ENCODE results near the gene N4BP2L1.

The N4BP2L1 gene

DNA sequence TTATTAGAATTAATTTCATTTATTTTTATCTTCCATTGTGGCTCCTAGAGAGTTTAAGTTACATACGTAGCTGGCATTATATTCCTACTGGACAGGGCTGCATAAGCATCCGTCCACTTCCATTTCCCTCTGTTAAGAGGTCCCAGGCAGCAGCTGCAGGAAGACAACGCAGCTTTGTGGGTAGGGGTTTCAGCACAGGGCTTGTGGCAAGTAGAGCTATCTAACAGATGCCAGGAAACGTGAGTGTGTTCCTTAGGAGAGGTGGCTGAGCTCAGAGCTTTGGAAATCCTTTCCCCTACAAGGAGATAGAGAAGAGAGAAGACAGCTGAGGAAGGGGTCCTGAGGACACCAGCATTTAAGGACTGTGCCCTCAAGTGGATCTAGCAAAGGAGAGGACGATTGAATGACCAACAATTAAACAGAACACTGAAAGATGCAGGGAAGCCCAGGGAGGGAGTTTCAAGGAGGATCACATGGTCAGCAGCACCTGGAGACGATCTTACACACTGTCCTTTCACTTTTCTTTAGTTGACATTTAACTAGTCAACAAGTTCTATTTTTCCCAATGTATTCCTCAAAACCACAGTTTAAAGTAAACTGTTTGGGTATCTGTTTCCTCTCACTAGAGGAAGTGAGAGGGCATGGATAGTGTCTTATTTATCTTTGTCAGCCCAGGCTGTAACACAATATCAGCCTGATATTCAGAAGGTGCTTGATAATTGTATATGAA is 2.3 kb upstream of the N4BP2L1 start:
- no peak for DNase-seq

DNA sequence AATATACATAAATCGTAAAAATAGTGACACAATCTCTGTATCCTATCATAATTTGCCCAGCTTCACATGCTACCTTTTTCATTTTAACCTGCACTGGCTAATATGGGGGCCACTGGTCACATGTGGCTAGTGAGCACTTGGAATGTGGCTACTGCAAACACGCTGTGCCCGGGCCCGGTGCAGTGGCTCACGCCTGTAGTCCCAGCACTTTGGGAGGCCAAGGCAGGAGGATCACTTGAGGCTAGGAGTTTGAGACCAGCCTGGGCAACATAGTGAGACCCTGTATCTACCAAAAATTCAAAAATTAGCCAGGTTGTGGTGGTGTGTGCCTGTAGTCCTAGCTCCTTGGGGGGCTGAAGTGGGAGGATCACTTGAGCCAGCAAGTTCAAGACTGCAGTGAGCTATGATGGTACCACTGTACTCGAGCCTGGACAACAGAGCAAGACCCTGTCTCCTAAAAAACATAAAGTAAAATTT is 1.5 kb upstream of the N4BP2L1 start:
- no peak for DNase-seq

DNA sequence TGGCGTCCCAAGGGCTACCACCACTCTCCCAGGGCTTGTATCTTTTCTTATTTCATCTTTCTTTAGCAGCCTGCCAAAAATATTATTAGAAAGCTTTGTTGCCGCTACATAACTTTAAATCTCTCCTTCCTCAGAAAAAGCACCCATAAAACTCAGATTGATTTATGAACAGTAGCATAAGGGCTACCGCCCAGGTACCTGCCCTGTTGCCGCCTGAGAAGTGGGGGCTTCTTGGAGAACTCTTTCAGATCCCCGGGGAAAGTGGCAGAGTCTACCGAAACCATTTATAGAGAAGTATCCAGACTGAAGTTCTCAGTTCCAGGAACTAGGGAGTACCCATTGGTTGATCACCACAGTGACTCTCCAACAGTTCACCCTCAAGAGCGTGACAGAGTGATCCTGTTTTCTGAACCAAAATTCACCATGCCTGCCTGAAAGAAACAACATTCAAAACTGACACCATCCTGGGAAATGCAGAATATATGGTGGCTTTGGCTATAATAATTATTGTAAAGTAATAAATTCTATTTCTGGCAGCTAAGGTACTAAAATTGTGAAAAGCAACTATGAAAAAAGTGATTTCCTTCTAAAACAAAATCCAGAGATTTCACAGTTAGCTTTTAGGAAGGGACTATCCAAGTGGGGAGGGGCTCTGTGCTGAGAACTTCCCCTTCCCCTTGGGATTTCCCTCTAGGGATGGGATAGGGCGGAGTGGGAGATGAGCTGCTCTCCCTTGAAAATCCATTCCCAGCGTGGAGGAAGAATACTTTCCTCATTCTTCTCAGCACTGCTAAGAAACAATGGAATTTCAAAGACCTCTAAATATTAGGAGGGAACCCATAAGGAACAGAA is 877 bp upstream of the N4BP2L1 start:
- DNase-seq = no peak

DNA sequence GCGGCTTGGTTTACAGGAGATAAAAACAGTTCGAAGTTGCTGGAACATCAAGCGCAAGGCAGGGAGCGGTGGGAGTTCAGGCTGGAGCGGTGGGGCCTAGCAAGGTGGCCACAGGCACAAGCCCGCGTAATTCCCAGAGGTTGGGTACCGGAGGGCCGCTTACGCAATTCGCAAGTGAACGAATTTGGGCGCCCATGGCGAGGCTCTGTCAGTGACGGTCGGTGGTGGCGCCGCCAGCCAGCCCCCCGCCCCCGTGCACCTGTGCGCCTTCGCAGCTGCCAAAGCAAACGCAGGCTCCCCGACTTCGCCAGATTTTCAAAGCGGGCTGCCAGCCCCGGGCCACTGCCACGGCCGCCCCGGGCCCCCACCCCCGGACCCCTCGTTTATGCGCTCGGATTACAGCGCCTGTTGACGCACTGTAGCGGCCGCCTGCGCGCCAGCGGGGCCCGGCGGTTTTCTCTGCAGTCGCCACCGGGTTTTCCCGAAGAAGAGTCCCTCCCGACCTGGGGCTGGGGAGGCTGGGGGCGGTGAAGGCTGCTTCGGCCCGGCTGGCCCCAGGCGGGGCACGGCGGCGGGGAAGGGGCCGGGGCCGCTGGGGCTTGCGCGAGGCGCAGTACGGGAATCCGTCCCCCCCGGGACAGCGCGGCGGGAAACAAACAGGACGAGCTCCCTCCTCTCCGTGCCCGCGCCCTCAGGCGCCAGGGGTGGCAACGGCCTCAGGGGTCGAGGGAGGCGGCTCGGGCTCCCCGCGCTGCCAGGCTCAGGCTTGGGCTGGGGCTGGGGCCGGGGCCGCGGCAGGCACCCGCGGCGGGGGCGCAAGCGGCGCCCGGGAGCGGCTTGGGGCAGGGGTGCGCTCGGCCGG is 709 bp downstream of the N4BP2L1 start:
- peak; percentile 55 to 57 for DNase-seq

DNA sequence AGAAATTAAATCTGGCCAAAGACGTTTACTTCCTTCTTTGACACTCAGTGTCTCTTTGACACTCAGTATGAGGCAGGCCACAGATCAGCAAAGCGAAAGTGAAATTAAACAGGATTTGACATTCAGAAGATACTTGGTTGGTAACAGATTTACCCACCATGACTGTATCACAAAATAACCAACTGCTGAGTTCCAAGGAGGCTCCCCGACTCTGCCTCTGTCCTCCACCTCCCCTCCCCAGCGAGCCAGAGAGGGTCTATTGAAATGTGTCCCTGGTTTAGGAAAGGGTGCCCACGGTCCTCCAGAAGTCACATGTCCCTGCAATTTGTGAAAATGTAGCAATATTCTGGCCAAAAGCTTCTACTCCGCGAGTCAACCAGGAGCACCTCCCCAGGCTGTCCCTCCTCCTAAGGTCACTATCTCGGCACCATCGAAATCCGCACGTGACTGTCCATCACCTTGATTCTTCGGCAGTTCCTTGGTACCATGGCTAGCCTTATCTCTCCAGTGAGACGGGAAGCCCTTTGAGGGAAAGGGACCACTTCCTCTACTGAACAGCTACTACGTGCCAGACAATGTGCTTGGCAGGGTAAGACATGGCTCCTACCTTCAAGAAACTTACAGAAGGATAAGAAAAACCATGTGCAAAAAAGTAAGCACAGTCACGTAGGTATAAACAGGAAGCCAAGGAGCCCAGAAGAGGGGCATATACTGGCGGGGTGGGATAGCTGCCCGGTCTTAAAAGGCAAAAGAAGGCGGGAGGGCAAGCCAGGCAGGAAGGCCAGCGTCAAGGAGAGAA is 1.5 kb downstream of the N4BP2L1 start:
- DNase-seq = peak; percentile 38 to 42

DNA sequence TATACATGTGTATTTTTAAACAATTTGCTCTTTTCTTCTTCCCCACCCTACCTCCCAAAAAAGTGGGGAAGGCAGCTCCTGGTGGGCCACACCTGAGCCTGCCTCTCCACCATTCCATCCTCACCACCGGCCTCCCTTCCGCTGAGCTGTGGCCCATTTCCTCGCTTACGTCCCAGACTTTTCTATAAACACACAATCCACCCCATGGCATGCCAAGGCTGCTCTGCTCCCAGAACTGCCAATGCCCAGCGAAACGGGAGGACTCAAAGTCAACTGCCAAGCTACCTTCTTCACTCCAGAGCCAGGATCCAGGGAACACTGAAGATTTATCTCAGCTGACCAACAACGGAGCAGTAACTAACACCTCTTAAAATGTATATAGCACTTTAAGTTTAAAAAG is 2.8 kb downstream of the N4BP2L1 start:
- no peak for DNase-seq

DNA sequence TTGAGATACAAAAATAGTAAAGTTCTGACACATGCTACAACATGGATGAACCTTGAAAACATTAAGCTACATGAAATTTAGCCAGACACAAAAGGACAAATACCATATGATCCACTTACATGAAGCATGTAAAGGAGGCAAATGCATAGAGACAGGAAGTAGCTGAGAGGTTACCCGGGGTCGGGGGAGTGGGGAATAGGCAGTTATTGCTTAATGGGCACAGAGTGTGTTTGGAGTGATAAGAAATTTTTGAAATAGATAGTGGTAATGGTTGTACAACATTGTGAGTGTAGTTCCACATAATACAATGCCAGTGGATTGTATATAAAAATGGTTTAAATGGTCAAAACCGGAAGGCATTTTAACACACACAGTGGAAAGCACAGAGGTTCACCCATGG is 4.3 kb downstream of the N4BP2L1 start:
- DNase-seq = no peak

DNA sequence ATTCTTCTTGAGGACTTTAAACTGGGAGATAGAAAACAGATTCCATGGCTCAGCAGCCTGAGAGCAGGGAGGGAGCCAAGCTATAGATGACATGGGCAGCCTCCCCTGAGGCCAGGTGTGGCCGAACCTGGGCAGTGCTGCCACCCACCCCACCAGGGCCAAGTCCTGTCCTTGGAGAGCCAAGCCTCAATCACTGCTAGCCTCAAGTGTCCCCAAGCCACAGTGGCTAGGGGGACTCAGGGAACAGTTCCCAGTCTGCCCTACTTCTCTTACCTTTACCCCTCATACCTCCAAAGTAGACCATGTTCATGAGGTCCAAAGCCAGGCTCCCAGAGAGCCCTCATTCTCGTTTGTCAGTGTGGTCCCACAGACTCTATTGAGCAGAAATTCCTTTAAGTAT is 8.1 kb downstream of the N4BP2L1 start:
- no peak for DNase-seq

DNA sequence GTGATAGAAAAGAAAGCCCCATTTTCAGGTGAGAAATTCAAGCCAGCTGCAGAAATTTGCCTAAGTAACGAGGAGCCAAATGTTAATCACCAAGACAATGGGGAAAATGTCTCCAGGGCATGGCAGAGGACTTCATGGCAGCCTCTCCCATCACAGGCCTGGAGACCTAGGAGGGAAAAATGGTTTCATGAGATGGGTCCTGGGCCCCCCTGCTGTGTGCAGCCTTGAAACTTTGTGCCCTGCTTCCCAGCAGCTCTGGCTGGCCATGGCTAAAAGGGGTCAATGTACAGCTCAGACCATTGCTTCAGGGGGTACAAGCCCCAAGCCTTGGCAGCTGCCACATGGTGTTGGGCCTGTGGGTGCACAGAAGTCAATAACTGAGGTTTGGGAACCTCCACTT is 9.9 kb downstream of the N4BP2L1 start:
- no peak for DNase-seq

DNA sequence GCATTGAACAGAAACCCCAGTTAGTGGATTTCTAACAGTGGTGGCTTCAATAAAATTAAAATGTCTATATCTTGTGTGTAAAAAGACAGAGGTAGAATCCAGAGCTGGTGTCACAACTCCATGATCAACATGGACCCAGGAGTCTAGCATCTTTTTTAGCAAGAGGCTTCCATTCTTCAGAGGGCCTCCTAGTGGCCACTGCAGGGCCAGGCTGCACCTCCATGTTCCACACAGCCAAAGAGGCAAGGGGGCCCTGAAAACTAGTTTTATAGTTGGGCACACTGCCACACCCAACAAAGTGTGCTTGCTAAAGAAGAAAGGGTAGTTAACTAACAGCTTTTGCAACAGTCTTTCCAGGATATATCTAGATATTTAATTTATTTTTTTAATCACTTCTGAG is 12.9 kb downstream of the N4BP2L1 start:
- DNase-seq = no peak

DNA sequence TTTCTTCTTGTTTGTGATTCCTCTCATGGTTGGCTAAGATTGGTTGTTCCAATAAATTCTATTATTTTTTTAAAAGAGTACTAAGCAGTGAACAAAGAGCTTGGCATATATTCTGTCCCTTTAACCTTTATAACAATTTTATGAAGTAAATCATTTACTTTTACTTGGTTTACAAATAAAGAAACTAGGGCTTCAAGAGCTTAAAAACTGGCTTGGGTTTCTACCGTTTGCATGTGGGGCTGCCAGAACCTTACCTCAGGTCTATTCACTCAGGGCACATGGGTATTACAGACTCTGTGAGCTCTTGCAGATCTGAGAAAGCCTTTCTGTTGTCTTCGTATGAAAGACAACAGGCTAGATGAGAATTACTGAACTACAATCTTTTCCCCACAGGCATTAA is 13.3 kb downstream of the N4BP2L1 start:
- DNase-seq = no peak

DNA sequence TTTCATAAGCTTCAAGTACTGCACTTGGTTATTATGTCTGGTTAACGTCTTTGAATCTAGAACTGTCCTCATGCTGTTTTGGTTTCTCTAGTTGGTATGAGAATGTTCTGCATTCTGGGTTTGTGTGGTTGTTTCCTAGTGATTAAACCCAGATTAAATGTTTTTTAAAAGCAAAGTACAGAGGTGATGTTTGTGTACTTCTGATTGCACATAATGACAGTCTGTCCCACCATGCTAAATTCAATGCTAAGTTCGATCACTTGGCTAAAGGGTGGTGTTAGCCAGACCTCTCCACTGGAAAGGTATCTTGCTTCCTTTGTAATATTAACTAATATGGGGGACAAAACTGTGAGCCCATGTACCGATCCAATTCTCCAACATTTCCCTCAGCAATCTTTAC is 14.6 kb downstream of the N4BP2L1 start:
- DNase-seq = no peak

DNA sequence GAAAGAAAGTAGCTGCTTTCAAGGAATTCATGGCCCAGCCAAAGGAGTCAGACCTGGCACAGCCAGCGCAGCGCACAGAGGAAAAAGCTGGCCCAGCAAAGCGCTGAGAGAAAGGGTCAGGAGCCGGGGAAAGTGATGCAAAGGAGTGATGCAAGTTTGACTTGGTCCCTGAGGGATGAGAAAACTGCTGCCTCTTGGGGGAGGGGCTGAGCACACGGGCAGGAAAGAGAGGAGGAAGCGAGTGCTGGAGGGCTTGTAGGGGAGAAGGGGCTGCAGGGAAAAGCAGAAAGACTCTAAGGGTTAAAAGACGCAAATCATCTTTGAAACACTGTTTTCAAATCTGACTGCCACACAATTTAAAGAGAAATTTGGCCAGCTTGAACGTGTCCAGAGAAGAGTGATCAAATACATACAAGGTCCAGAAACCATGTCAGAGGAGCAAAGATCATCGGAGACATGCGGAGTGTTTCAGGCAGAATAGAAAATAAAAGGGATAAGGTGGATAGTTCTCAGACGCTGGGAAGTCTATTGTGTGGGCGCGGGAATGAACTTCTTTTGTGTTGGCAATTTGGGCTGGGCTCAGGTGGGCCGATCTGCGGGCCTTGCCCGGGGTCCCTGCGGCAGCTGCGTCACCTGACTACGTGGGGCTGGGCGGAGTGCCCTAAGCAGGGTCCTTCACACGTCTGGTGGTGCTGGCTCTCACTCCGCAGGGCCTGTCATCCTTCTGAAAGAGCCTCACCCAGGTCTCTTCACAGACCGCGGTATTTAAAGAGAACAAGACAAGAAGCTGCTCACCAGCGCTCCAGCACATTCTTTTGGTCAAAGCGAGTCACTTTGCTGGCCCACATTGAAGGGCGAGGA is 18.1 kb downstream of the N4BP2L1 start:
- no peak for DNase-seq

DNA sequence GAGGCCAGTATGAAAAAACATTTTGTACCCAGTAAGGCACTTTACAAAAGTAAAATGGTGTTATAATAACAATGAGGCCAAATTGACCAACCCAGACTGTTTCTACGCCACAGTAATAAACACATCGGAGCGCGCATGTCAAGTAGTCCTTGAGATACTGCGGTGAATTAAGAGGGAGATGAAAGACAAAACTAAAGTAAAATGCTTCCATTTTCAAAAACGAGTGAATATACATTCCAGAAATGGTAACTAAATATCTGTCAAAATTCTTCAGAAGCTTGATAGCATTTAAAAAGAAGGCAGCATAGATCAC is 19.0 kb downstream of the N4BP2L1 start:
- no peak for DNase-seq

DNA sequence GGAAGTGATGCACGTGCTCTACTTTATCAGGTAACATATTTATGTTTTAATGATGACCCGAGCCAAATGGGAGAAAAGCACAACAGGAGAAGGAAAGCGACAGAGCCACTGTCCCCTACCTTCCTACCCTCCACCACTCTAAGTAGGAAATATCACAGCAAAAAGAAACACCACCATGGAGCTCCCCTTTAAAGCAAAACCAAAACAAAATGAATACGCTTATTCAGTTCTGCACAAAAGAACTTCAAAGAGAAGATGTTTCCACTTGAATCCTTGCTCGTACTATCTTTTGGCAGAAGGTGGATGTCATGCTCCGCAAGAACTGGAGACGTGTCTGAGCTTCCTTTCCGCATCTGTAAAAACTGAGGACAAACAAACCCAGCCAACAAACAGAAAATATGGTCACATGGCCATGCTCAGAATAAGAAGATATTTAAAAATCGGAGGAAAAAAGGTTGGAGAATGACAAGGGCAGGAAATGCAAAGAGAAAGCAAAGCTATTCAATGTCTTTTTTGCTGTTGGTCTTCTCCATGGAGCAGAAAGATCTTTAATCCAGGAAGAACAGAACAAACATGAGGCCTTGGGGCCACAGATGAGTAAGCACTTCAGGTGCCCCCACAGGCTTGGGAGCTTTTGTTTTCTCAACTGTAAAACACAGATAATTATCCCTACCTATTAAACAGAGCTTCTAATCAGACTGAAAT is 19.5 kb downstream of the N4BP2L1 start:
- DNase-seq = no peak

DNA sequence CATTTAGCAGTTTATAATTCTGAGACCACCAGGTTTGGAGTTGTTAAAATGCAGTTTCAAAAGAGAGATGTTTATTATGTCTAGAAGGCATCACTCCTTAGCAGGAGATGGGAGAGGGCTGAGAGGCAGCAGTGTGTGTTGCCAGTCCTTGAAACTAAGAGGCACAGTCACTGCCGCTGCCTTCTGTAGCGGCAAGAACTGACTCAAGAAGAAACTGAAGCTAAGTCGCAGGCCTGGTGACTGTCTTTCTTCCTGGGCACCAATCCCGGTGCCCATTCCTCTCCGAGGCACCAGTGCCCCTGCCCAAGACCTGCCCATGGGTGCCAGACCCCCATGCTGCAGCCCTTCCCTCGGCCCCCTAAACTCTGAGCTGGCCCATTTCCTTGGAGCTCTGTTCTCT is 20.1 kb downstream of the N4BP2L1 start:
- no peak for DNase-seq

DNA sequence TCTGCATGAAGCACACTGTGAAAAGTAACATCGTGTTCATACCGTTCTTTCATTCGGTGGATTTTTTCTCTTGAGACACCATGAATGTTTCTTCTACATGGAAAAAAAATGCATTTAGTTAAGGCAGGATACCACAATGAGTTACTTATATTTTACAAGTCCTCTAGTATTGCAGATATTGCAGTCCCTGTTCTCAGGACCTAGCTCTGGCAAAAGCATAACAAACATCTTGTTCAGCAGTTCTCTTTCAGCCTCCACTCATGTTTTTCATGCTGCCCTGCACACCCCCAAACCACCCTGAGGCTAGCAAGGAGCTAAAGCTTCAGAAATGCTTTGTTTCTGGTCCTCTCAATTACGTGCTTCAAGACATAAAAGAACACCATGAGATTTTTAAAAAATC is 24.8 kb downstream of the N4BP2L1 start:
- no peak for DNase-seq

DNA sequence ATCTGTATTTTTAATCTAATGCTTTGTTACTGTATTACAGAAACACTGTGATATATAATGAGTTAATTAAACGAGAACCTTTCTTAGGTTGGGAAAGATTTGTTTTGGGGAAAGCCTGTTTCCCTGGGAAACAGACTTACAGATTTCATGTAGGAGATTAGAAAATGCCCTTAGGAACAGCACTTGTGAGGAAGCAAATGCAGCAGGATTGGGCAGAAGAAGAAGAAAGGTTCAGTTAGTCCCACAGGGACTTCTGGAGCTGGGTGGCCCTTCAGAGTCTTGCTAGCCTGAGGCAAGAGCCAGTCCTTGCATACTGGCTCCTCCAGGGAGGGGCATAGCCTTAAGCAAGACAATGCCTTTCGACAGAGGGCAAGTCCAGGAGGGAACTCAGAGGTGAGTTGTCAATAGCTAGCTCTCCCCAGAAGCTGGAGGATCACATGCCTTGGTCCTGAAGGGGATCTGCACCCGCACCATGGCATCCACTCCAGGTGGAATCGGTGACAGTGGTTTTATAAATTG is 36.8 kb downstream of the N4BP2L1 start:
- no peak for DNase-seq

DNA sequence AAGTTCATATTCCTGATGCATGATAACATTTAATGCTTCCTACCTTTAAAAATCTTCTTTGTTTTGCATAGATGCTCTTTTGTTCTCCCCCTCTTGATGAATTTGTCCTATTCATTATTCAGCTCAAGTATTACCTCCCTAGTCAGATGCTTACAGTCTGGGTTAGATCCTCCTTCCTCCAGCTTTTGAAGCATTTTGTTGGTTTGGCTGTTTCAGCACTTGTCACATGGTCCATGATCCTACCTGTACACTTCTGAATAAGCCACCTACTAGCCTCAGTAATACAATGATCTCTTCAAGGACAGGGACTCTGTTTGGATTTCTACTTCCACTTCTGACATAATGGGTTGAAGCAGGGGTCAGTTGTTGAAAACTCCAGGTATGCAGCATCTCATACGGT is 37.4 kb downstream of the N4BP2L1 start:
- no peak for DNase-seq

DNA sequence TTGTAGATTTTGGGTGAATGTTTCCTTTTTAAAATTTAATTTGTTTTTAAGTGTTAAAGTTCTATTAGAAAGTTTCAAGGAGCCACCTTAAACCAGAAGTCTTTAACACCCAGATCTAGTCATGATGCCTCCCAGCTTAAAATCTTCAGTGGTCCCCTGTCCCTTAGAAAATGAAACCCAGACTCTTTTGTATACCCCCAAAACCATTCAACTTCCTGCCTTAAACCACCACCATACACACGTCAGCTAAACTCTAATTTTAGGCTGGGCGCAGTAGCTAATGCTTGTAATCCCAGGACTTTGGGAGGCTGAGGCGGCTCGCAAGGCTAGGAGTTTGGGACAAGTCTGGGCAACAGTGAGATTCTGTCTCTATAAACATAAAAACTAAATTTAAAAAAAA is 37.9 kb downstream of the N4BP2L1 start:
- no peak for DNase-seq

DNA sequence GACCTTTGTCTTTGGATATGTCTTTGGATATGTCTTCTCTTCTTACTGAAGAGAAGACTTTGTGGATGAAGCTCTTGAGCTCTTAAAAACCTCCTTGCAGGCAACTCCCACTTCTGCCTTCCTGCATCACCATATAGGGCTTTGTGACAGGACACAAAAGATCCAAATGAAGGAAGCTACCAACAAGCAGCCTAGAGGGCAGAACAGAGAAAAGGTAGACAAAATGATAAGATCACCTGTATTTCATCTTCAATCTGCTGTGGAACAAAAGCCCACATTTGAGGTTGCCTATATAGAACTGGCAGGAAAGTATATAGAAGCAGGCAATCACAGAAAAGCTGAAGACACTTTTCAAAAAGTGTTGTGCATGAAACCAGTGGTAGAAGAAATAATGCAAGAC is 42.5 kb downstream of the N4BP2L1 start:
- DNase-seq = no peak

All from activated CD4-positive, alpha-beta T cell treated with anti-CD3 and anti-CD28 coated beads for 4 hours (primary cell).